Measurements from ENCODE around the gene COL5A3.

COL5A3 gene

GRCh38 chr19:10010939-10011338, 635 bp upstream of the COL5A3 start:
- TF ChIP-seq CTCF (conservative IDR thresholded peaks at IDR 0.05): no peak
- no peak overlapping the region for H3K27ac ChIP-seq

- no peak overlapping the region for H3K27ac ChIP-seq
- TF ChIP-seq CTCF (conservative IDR thresholded peaks at IDR 0.05) (no peak), ZFX (IDR thresholded peaks at IDR 0.05) (no peak)
Measured at GRCh38 chr19:10009714-10010224, 535 bp downstream of the COL5A3 start.

- H3K27ac ChIP-seq: no peak overlapping the region
Measured at GRCh38 chr19:10008184-10008765, 2.0 kb downstream of the COL5A3 start.

GRCh38 chr19:10007371-10008183, 2.7 kb downstream of the COL5A3 start:
- no peak overlapping the region for H3K27ac ChIP-seq
- TF ChIP-seq CTCF (conservative IDR thresholded peaks at IDR 0.05) (no peak), ZFX (IDR thresholded peaks at IDR 0.05) (no peak)

More at GRCh38 chr19:10008184-10008765, 2.0 kb downstream of the COL5A3 start:
- TF ChIP-seq CTCF (conservative IDR thresholded peaks at IDR 0.05) (no peak), ZFX (IDR thresholded peaks at IDR 0.05) (no peak)

GRCh38 chr19:10006752-10007323, 3.5 kb downstream of the COL5A3 start:
- no peak for TF ChIP-seq CTCF (conservative IDR thresholded peaks at IDR 0.05)
- no peak for TF ChIP-seq ZFX (IDR thresholded peaks at IDR 0.05)
- no peak overlapping the region for H3K27ac ChIP-seq

- no peak overlapping the region for H3K27ac ChIP-seq
- no peak for TF ChIP-seq CTCF (conservative IDR thresholded peaks at IDR 0.05)
- TF ChIP-seq ZFX (IDR thresholded peaks at IDR 0.05): no peak
Measured at GRCh38 chr19:10006335-10006708, 4.0 kb downstream of the COL5A3 start.

Measured in C4-2B (cell line).